Ascending aorta (tissue), 2 donors: ENCODE data around the gene SPG7. TPM values are rescaled to one million over a fixed set of nuclear protein-coding genes. Genes with fewer than 3 reads are reported as not detected.

ENCODE experiments used
- DNase-seq, 2 donors: peaks; one replicate each; pipeline ENCODE4 v3.0.0-alpha.2; 2019; ENCODE audit warnings: low spot score in 2 of 2
- H3K27ac ChIP-seq, 2 donors: fragments of 200-600 bp; sonication (generic); one replicate each; pipeline ENCODE4 v1.5.1; 2016 to 2017; ENCODE audit warnings: mild to moderate bottlenecking in 1 of 2
- H3K27me3 ChIP-seq: fragments of 200-600 bp; sonication (generic); one replicate; pipeline ENCODE4 v1.5.1; 2017
- H3K36me3 ChIP-seq, 2 donors: fragments of 200-600 bp; sonication (generic); one replicate each; pipeline ENCODE4 v1.5.1; 2016
- H3K4me1 ChIP-seq, 2 donors: fragments of 200-600 bp; sonication (generic); one replicate each; pipeline ENCODE4 v1.5.1; 2016 to 2017; ENCODE audit warnings: mild to moderate bottlenecking in 1 of 2
- H3K4me3 ChIP-seq, 2 donors: fragments of 200-600 bp; sonication (generic); one replicate each; pipeline ENCODE4 v1.5.1; 2016 to 2017; ENCODE audit warnings: mild to moderate bottlenecking in 1 of 2
- H3K9me3 ChIP-seq, 2 donors: fragments of 200-600 bp; sonication (generic); one replicate each; pipeline ENCODE4 v1.5.1; 2016
- CTCF ChIP-seq, 3 experiments: fragments of 200-600 bp in 2 of 3; fragments of 450-650 bp in 1 of 3; sonication (generic) in 2 of 3; IDR thresholded peaks; one replicate each; pipeline ENCODE4 v1.5.1; 2016 to 2019; ENCODE audit warnings: antibody characterized with exemption in 3 of 3, mild to moderate bottlenecking in 1 of 3, moderate library complexity in 1 of 3
- intact Hi-C: fragments of 100-400 bp; cut with DNase I; formaldehyde crosslinking; loops from one replicate; pipeline ENCODE4 v1.15.1; 2023
- total RNA-seq: library from RNA; depleted of rRNA; stranded (reverse); fragments of >200 nt; gene quantifications from one replicate; pipeline ENCODE4 v1.1.0, GENCODE V29; 2016

The SPG7 gene
- total RNA-seq, 1 donor from 2014 or later: 108 TPM

- H3K27ac ChIP-seq: no peak overlapping the region
- no peak for DNase-seq
- no peaks in the 10 kb centered on the region for H3K36me3 ChIP-seq
- peaks cover 2 to 6% of the 10 kb centered on the region in 2 donors for H3K4me1 ChIP-seq
- no peak overlapping the region for H3K4me3 ChIP-seq
- no peak for TF ChIP-seq CTCF (IDR thresholded peaks at IDR 0.05)
- intact Hi-C loops: no loop called here
- no peaks in the 10 kb centered on the region for H3K9me3 ChIP-seq
- H3K27me3 ChIP-seq: no peaks in the 10 kb centered on the region
Measured at GRCh38 chr16:89466920-89467319, 41.3 kb upstream of the SPG7 start.

- DNase-seq: no peak
- Histone ChIP-seq H3K27me3 (no peaks in the 10 kb centered on the region), H3K4me3 (no peak overlapping the region), H3K27ac (no peak overlapping the region), H3K36me3 (no peaks in the 10 kb centered on the region), H3K4me1 (peaks cover 4 to 6% of the 10 kb centered on the region in 2 donors), H3K9me3 (no peaks in the 10 kb centered on the region)
- intact Hi-C loops: no loop called here
- TF ChIP-seq CTCF (IDR thresholded peaks at IDR 0.05): no peak
Measured at GRCh38 chr16:89467382-89467781, 40.8 kb upstream of the SPG7 start.

- DNase-seq: no peak
- TF ChIP-seq CTCF (IDR thresholded peaks at IDR 0.05): no peak
- peaks cover 5 to 29% of the 10 kb centered on the region in 2 donors for H3K4me1 ChIP-seq
- H3K27ac ChIP-seq: no peak overlapping the region
- intact Hi-C loops: no loop called here
- H3K4me3 ChIP-seq: no peak overlapping the region
- no peaks in the 10 kb centered on the region for H3K27me3 ChIP-seq
- H3K9me3 ChIP-seq: no peaks in the 10 kb centered on the region
- no peaks in the 10 kb centered on the region for H3K36me3 ChIP-seq
Measured at GRCh38 chr16:89472711-89473075, 35.5 kb upstream of the SPG7 start.

- DNase-seq: no peak
- no peak for TF ChIP-seq CTCF (IDR thresholded peaks at IDR 0.05)
Measured at GRCh38 chr16:89473136-89473712, 35.0 kb upstream of the SPG7 start.

GRCh38 chr16:89473791-89474414 is 34.3 kb upstream of the SPG7 start:
- no peak overlapping the region for H3K27ac ChIP-seq
- no peaks in the 10 kb centered on the region for H3K27me3 ChIP-seq
- peaks cover 5 to 33% of the 10 kb centered on the region in 2 donors for H3K4me1 ChIP-seq
- H3K4me3 ChIP-seq: no peak overlapping the region
- TF ChIP-seq CTCF (IDR thresholded peaks at IDR 0.05): no peak
- DNase-seq: no peak
- intact Hi-C loops: no loop called here
- no peaks in the 10 kb centered on the region for H3K36me3 ChIP-seq
- H3K9me3 ChIP-seq: no peaks in the 10 kb centered on the region

More at GRCh38 chr16:89473136-89473712, 35.0 kb upstream of the SPG7 start:
- no peaks in the 10 kb centered on the region for H3K36me3 ChIP-seq
- no peaks in the 10 kb centered on the region for H3K9me3 ChIP-seq
- intact Hi-C loops: no loop called here
- no peak overlapping the region for H3K27ac ChIP-seq
- no peaks in the 10 kb centered on the region for H3K27me3 ChIP-seq
- no peak overlapping the region for H3K4me3 ChIP-seq
- H3K4me1 ChIP-seq: peaks cover 5 to 32% of the 10 kb centered on the region in 2 donors
